ENCODE results near the gene TTC33.

Gene TTC33

DNA sequence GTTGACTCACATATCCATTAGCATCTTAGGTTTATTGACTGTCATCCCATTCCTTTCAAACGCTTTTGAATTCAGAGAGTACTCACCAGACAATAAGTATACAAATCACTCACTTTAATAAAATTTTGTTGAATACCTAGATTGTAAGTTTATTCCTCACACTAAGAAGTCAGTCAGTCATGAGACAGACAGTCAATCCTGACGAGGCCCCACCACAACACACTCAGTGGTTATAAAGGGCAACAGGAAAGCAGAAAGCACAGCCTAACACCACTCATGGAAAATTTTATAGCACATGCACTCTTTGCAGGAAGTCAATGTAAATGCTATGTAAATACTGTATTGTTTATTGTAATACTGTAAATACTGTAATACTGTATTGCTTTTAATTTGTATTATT lies 252.3 kb downstream of the TTC33 start:
- no peak for DNase-seq

DNA sequence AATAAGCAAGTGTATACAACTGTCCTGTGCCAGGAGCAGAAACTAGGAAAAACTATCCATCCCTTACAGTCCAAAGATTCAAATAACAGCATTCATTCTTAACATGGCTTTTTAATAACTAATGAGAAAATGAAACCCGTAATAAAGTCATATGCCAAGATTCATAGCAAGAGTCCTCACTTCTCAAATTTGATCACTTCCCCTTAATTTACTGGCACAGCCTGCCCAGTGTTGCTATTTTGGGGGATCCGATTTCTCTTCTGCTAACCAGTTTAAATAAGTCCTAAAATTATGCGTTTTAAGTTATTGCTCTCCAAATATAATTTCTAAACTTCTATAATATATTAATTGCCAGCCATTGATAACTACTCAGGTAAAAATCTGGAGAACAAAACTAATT lies 253.0 kb downstream of the TTC33 start:
- DNase-seq: no peak

DNA sequence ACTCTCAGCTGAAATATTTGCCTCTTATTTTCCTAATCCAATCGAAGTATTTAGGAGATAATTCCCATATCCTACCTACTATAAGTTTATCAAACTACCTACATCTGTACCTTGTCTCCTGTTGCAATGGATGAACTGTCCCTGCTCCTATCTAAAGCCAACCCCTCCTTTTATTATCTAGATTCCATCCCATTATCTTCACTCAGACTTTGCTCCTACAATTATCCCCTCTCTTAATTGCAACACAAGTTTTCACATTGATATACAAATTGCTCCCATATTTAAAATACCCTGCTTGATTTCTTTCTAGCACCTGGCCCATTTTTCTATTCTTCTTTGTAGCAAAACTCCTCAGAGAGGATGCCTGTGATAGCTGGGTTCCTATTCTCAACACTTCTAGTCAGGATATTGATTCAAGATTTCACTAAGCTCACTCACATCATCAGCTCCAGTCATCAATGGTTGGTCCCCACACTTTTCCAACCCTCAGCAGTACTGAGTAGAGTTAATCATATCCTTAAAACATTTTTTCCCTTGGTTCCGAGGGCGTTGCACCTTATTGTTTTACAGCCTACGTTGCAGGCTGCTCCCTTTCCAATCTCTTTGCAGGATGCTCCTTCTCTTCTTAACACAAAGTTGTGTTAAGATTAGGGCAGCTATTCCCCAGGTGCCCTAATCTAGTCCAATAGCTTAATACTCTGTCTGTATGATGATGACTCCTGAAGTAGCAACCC lies 253.9 kb downstream of the TTC33 start:
- no peak for DNase-seq

DNA sequence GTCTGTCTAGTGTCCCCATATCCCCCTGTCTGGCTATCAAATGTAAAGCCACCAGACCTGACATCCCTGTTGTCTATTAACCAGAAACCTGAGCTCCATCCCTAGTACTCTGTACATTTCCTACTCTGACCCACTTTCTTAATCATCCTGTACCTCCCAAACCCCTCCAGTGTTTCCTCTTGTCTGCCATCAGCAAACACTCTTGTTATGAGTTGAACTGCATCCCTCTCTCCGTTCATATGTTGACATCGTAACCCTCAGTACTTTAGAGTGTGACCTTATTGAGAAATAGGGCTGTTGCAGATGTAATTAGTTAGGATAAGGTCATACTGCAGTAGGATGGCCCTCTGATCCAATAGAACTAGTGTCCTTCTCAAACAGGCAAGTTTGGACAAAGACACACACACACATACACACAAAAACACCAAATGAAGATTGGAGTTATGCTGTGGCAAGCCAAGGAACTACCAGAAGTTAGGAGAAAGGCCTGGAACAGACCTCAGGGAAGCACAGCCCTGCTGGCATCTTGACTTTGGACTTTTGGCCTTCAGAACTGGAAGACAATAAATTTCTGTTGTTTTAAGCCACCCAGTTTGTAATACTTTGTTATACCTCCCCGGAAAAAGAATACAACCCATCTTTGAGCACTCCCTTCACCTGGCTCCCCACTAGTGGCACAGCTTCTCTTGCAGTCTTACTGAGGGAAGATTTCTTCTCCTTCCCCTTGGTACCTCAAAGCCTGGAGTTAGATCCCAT lies 256.1 kb downstream of the TTC33 start:
- no peak for DNase-seq

DNA sequence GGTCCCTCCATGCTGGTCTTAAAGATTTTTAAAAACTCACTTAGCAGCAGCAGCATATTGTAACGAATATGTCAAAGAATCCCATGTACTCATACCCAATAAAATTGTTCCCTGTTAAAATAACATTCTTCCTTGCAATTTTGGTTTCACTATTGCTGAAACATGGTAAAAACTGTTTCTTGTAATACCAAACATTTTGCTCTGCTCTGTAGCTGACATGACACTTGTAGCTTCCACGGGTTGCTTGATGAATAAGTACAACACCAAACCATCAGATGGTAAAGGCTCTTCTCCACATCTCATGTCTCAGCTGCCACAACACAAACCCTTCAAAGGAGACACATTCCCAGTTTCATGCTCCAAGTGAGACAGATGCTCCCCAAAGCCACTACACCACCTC lies 256.8 kb downstream of the TTC33 start:
- no peak for DNase-seq

DNA sequence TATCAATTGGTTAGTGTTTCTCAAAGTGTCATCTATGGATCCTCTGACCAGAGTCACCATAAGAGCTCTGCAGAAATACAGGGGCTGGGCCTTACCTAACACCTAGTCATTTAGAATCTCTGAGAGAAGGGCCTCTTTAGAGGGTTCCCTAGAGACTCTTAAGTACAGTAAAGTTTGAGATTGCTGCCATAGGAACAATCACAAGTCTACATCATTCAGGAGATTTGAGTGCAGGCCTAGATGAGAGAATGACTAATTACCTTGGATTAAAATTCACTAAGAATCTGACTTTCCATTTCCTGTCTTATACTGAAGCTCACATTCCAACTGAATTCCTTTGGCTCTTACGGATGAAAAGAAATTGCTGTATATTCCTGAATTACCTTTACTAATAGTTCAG lies 258.2 kb downstream of the TTC33 start:
- no peak for DNase-seq

DNA sequence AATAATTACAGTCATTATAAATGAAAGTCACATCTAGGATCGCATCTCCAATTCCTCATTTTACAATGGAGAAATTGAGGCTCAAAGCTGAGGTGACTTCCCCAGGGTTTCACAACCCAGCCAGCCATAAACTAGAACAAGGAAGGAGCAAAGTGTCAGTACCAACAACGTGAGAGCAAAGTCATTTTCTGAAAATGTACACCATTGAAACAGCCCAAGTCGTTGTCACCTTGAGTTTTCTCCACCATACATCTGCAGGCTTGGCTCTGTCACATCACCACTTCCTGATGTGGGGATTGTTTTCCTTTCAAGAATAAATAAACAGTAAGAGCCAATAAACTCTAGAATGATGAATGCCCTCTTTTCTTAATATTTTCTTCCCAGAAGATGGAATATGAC lies 260.5 kb downstream of the TTC33 start:
- DNase-seq: no peak

DNA sequence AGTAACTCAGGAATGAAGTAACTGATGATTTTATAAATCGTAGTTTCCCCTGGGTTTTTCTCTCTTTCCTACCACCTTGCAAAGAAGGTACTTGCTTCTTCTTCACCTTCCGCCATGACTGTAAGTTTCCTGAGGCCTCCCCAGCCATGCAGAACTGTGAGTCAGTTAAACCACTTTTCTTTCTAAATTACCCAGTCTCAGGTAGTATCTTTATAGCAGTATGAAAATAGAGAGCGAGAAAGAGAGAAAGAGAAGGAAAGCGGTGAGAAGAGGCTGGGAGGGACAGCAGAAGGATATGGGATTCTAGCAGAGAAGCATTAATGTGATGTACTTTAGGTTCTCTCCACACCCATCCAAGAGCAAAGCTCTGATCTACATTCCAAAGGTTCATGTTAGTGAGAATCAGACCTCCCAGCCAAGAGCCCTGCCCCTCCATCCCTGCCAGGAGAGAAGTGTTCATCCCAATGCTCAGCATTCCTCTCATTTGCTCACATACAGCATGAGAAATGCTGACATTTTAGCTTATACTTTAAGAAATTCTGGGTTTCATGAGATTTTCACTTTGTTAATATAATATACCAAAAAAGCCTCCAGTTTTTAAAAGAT lies 261.0 kb downstream of the TTC33 start:
- no peak for DNase-seq

DNA sequence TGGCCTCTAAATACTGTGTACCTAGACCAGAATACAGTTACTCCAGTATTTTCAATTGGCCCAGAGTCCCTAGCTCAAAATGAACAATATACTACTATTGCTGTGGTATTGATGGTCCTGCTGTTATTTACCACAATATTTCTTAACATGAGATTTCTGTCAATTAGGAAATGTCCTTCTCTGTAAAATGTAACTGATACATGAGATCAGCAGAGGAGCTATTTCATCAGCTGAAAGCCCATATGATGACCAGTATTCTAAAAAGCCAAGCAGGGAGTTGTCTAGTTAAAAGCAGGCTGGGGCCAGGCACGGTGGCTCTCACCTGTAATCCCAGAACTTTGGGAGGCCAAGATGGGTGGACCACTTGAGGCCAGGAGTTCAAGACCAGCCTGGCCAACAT lies 263.7 kb downstream of the TTC33 start:
- DNase-seq: no peak

DNA sequence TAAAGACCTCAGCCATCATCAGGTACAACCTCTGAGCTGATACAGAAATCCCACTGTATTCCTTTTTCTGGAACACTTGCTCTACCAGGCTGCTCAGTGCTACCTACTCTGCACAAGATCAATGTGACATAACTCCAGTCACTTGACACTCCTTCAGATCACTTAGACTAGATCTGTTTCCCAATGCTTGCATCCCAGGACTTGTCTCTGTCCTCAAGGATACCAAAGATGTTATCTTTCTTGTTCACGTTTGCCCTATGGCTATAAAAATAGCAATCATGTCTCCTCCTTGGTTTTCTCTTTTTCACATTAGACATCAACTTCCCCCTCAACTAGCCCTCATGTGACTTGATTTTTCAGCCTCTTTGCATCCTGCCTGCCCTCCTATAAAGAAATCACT lies 264.1 kb downstream of the TTC33 start:
- no peak for DNase-seq

DNA sequence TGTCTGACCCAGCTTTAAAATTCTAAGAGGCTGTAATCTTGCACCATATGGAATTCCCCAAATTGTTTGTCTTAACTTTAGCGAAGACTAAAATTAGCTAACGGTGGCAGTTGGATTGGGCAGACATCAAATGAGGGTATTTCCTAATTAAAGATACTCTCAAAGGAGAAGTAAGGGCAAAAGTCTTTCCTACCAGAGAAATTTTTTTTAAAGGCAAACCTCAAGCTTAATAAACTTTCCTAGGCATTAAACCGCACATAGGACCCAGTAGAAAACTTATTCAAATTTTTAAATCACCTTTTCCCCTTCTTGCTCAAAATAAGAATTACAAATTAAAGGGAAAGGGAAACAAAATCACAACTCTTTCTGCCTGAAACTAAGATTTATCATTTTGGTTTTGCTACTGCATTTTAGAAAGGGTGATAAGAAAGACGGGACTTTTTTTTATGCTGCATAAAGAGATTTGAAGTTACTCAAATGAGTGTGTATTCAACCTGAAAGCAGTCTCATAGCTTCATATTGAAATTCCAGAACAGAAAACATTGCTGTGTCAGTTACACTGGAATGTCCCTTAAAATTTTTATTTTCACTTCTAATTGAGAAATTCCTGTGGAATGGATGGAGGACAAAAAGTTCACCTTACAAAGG lies 265.2 kb downstream of the TTC33 start:
- DNase-seq: no peak

DNA sequence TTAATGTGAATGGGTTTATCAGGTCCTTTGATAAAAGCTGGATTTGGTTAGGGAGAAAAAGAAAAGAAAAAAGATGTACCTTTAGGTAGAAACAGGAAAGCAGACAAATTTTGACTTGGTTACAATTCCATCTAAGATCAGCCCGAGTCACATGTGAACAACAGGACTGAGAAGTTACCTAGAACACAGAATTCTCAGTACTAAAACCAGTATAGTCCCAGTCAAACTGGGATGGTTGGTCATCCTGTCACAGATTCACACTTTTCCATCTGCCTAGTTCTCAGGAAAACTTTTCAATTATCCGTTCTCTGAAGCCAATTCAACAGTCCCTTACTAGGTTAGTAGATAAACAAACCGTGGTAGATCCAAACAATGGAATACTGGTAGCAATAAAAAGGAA lies 266.3 kb downstream of the TTC33 start:
- DNase-seq: no peak

DNA sequence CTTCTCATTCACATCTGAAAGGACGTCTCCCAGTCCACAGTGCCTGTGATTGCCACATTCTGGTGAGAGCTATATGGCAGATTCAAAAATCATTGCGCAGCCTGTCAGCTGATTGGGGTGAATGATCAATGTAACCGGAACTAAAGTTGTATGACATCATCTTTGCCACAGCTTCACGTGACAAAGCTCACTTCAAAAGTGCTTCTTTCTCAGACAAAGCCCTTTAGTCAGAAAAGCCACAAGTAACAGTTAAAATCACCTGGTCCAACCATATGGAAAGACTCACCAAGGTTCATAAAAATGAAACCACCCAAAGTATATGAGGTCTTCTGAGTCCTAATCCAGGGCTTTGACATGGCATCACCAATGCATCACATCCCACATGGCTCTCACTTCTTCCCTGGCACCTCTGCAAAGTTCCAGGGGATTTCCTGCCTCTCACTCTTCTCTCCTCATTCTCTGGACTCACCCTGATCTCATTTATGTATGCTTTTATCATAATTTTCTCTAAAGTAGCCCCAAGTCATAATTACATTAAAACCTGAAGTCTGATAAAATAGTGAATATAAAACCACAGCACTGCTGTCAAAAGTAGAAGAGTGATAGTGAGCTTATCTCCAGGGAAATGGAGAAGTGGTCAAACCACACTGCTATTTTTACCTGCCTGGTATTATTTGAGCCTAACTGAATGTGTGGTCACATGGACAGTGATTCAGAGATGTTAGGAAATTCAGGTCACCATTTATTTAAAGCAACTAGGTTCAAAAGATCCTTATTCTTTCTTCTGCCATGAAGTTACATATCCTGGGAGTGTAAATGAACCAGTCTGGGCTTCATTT lies 269.1 kb downstream of the TTC33 start:
- DNase-seq: no peak

DNA sequence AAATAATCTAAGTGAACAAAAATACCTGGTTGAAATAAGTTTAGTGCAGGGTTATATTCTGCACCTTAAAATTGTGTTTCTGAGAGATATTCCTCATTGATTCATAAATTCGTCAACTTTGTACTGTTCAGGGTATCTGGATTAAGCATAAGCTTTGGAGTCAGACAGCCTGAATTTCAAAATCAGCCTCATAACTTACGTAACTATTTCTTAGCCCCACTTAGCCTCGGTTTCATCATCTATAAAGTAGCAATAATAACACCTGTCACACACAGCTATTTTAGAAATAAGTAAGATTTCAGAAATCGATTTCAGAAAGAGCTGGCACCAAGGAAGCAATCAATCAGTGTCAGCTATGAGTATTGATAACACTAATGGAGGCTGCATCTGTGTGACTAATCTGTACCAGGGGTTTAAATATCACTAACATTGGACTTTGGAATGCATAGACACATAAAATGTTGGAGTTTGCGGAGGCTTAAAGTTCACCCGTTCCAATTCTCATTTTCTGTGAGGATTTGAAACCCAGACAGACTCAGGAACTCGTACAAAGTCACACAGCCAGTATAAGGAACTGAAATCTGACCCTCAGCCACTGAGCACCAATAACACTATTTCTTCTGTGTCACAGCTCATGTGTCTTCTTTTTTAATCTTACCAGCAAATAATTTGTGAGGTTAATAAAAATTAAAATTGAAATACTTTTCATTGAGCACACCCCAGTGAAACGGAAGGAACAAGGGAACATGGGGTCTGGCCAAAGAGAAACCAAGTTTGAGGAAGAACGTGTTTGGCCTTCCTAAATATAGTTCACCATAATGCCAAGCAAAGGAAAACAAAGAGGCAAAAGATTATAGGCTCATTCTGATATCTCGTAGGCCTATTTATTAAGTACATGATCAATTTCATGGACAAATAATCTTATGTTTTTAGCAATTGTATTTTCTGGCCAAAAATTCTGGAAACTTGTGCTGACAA lies 270.5 kb downstream of the TTC33 start:
- no peak for DNase-seq

DNA sequence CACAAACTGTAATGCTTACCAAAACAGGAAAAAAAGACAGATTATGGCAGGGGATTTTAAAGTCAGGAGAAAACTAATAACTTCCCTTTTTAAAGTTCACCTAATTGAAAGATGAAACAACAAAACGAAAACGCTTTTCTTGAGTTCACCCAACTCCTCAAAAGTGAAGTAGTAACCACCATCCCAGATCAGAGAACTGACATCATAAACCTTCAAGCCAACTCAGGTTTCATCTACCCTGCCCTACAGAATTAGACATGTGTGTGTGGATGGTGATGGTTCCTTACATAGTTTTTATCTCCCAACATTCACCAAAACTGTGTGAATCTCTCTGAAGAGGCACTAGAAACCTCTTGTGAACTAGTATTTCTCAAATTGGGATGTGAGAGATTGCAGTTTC lies 271.3 kb downstream of the TTC33 start:
- DNase-seq: no peak

DNA sequence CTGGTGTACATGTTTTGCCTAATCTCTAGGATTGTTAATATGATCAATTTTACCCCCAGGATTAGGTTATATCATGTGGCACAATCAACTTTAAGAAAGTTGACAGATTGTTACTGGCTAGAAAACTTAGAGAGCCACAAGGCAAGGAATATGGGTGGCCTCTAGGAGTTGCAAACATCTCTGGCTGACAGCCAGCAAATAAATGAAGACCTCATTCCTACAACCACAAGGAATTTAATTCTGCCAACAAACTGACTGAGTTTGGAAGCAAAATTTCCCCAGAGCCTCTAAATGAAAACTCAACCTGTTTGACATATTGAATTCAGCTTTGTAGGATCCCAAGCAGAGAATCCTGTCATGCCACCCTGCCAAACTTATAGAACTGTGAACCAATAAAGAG lies 272.4 kb downstream of the TTC33 start:
- DNase-seq: no peak

DNA sequence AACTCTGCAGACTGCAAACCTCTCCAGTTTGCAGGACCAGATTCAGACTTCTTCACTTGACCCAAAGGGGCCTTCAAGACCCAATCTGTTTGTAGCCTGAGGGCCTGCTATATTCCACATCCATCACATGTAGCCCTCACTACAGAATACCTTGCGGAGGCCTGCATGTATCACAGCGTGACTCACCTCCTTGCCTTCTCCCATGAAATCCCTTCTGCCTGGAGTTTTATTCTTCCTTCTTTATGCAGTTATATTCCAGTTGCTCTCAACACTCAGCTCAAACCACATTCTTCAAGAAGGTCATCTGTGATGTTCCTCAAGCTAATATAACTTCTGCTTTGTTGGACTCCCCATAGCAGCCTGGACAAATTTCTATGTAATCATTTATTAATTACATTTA lies 274.5 kb downstream of the TTC33 start:
- no peak for DNase-seq

DNA sequence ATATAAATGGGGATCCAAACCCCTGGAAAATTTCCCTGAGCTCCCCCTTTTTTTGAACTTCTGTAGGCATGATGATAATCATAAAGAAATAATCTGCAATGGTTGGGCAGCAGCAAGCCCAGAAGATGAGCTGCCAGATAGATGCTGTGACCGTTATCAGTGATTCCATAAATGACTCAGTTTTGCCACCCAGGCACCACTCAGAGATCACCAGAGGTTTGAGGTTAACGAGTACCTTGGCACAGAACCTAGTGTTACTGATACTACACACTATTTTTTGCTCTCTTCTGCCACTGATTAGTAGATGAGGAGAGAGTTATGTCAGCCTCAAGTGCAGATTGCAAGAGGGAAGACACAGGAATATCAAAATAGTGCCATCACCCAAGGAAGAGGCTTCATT lies 275.4 kb downstream of the TTC33 start:
- DNase-seq: no peak

DNA sequence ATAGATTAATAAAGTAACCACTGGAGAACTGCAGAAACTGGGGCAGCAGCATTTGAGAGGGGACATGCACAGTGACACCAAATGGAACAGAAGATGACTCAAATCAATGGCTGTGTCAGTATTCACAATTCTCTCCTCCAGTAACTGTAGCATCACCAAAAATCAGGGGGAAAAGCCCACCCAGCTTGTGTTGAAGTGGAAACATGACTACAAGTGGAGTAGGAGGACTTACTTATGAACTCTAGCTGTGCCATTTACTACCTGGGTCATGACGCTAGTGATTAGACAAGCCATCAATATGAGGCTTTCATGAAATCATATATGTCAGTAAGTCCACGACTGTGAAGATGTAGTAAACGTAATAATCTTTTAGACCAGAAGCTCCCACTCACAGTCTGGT lies 275.8 kb downstream of the TTC33 start:
- no peak for DNase-seq

DNA sequence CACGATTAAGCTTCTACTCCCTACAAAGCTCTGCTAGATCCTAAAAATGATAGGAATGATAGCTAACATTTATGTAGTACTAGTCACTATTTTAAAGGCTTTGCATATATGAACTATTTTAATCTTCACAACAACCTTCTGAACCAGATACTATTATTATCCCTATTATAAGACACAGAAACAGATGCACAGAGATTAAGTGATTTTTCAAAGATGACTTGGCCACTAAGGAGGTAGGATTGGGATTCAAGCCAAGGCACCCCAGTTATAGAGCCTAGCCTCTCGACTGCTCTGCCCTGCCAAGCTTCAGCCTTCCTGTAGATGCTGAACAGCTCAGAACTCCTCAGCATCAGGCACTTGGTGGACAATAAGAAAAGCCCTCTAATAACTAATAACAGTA lies 277.0 kb downstream of the TTC33 start:
- DNase-seq: no peak

DNA sequence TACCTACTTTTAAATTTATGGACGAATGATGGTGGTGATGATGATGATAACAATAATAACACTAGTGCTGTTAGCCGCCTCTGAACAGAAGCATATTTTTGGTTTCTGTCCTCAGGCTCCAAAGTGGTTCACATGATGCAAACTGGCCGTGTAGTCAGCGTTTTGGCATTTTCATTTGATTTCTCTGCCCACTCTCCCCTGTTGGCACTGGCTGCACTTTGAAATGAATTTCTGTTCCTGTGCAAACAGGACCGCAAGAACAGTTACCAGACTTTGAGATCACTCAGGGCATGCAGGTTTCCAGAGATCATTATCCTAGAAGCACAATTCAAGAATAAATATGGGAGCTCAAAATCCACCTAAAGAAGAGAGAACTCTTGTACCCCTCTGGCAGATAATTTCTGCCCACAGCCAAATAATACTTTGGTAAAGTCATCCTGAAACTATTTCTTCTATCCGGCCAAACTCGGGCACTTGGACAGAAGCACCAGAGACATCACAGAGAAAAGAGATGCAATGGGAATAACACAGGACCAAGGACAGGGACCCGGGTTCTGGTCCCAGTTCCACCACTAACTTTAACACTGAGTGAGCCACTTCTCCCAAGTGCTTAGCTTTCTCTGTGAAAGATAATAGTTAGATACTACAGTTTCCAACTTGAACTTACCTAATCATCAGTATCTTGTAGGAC lies 277.8 kb downstream of the TTC33 start:
- no peak for DNase-seq

Measured in COR-L47 (cell line).